Vagina (tissue), 2 donors: ENCODE results near the gene MTHFD1L.

Source experiments
- POLR2AphosphoS5 ChIP-seq, 2 donors: sonication (generic); formaldehyde crosslinking; IDR thresholded peaks; one replicate each; pipeline ENCODE4 v1.9.0; 2017; ENCODE audit warnings: antibody characterized with exemption in 2 of 2, mild to moderate bottlenecking in 2 of 2, low read depth in 1 of 2; ENCODE audit not compliant: insufficient read depth in 1 of 2
- TF ChIP-seq, protein P1 (sequence below), 3 experiments: fragments of 450-650 bp in 2 of 3; fragments of 200-600 bp in 1 of 3; sonication (generic) in 1 of 3; IDR thresholded peaks; one replicate each; pipeline ENCODE4 v1.5.1; 2017 to 2019; ENCODE audit warnings: antibody characterized with exemption in 3 of 3, mild to moderate bottlenecking in 2 of 3, moderate library complexity in 2 of 3

- TF ChIP-seq, protein P1, sequence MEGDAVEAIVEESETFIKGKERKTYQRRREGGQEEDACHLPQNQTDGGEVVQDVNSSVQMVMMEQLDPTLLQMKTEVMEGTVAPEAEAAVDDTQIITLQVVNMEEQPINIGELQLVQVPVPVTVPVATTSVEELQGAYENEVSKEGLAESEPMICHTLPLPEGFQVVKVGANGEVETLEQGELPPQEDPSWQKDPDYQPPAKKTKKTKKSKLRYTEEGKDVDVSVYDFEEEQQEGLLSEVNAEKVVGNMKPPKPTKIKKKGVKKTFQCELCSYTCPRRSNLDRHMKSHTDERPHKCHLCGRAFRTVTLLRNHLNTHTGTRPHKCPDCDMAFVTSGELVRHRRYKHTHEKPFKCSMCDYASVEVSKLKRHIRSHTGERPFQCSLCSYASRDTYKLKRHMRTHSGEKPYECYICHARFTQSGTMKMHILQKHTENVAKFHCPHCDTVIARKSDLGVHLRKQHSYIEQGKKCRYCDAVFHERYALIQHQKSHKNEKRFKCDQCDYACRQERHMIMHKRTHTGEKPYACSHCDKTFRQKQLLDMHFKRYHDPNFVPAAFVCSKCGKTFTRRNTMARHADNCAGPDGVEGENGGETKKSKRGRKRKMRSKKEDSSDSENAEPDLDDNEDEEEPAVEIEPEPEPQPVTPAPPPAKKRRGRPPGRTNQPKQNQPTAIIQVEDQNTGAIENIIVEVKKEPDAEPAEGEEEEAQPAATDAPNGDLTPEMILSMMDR (IDR thresholded peaks at IDR 0.05): no peak
- no peak for TF ChIP-seq POLR2AphosphoS5 (IDR thresholded peaks at IDR 0.05; ENCODE audit: insufficient read depth in 1 of 2, low read depth in 1 of 2)
These were observed 25.3 kb upstream of the MTHFD1L start for GRCh38 chr6:150840185-150840584.
